Right atrium auricular region (tissue), 2 donors: ENCODE measurements around the gene TFPT. TPM values are rescaled to one million over a fixed set of nuclear protein-coding genes. Genes with fewer than 3 reads are reported as not detected.
"Not testable (repeated sequence)": the region's sequence is repeated elsewhere in the genome, so short reads cannot be mapped to it uniquely, and the experiment has no call there.

Experiments used
- DNase-seq: peaks from one replicate; pipeline ENCODE4 v3.0.0-alpha.2; 2019; ENCODE audit warnings: low spot score
- H3K27ac ChIP-seq, 2 donors: fragments of 200-600 bp; sonication (generic); 1 replicate in 1 of 2; 2 replicates in 1 of 2; pipeline ENCODE4 v1.5.1; 2016 to 2019
- H3K27me3 ChIP-seq, 2 donors: fragments of 200-600 bp; sonication (generic); one replicate each; pipeline versions ENCODE4 v1.5.1 to v1.6.0; 2017 to 2019
- H3K36me3 ChIP-seq: fragments of 200-600 bp; sonication (generic); one replicate; pipeline ENCODE4 v1.5.1; 2016
- H3K4me1 ChIP-seq, 2 donors: fragments of 200-600 bp; sonication (generic); one replicate each; pipeline versions ENCODE4 v1.5.1 to v1.6.0; 2017 to 2019
- H3K4me3 ChIP-seq, 2 donors: fragments of 200-600 bp; sonication (generic); 1 replicate in 1 of 2; 2 replicates in 1 of 2; pipeline ENCODE4 v1.5.1; 2017 to 2019; ENCODE audit warnings: mild to moderate bottlenecking in 1 of 2, moderate library complexity in 1 of 2
- H3K9me3 ChIP-seq, 2 donors: fragments of 200-600 bp; sonication (generic); one replicate each; pipeline ENCODE4 v1.5.1; 2019
- CTCF ChIP-seq, 2 donors: fragments of 200-600 bp; sonication (generic); IDR thresholded peaks; one replicate each; pipeline ENCODE4 v1.5.1; 2019; ENCODE audit warnings: antibody characterized with exemption in 2 of 2
- total RNA-seq, 2 donors: library from RNA; depleted of rRNA; stranded (reverse); fragments of >200 nt; gene quantifications; one replicate each; pipeline ENCODE4 v1.1.0, GENCODE V29; 2016

Gene TFPT
- total RNA-seq, 2 donors from 2014 or later = 10.2 to 19.6 TPM

- Histone ChIP-seq H3K4me1 (peaks cover 0 to 20% of the 10 kb centered on the region in 2 donors), H3K36me3 (peaks cover 5% of the 10 kb centered on the region), H3K9me3 (no peaks in the 10 kb centered on the region), H3K4me3 (no peak within 1 kb of the TSS), H3K27me3 (no peaks in the 10 kb centered on the region), H3K27ac (no peak within 1 kb of the TSS)
- TF ChIP-seq CTCF (IDR thresholded peaks at IDR 0.05) = no peak
- DNase-seq = no peak
Measured at GRCh38 chr19:54100561-54100960, 14.9 kb downstream of the TFPT start, which contains the start of gene OSCAR. TSS of gene OSCAR (minus strand) at chr19:54100803. CDS start at chr19:54100792, 11 bp downstream.

DNA sequence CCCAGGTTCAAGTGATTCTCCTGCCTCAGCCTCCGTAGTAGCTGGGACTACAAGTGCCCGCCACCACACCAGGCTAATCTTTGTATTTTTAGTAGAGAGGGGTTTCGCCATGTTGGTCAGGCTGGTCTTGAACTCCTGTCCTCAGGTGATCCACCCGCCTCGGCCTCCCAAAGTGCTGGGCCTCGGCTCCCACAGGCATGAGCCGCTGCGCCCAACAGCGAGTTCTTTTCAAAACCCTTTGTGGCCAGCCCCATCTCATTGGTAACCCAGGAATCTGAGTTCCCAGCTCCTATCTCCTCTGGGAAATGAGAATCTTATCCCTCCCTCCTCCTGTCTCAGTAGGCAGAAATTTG is 15.6 kb downstream of the TFPT start:
- H3K9me3 ChIP-seq, H3K27ac ChIP-seq, H3K27me3 ChIP-seq, H3K4me3 ChIP-seq, DNase-seq, H3K36me3 ChIP-seq: not testable (repeated sequence)
- H3K4me1 ChIP-seq = peaks cover 0 to 23% of the 10 kb centered on the region in 2 donors

- Histone ChIP-seq H3K27me3 (no peaks in the 10 kb centered on the region), H3K4me1 (peaks cover 0 to 23% of the 10 kb centered on the region in 2 donors), H3K36me3 (no peaks in the 10 kb centered on the region), H3K9me3 (no peaks in the 10 kb centered on the region), H3K27ac (no peak overlapping the region), H3K4me3 (no peak overlapping the region)
- TF ChIP-seq CTCF (IDR thresholded peaks at IDR 0.05) = no peak
- no peak for DNase-seq
Measured at GRCh38 chr19:54099190-54099902, 16.1 kb downstream of the TFPT start.

GRCh38 chr19:54096617-54097106 is 18.8 kb downstream of the TFPT start:
- H3K36me3 ChIP-seq = no peaks in the 10 kb centered on the region
- peak overlapping the region in 1 of 2 donors; percentile 25 for H3K4me3 ChIP-seq
- no peak for DNase-seq
- no peaks in the 10 kb centered on the region for H3K9me3 ChIP-seq
- H3K27me3 ChIP-seq = no peaks in the 10 kb centered on the region
- peaks cover 0 to 11% of the 10 kb centered on the region in 2 donors for H3K4me1 ChIP-seq
- peak overlapping the region in 1 of 2 donors; percentile 26 for H3K27ac ChIP-seq
- peak in 1 of 2 donors; percentile 25 for TF ChIP-seq CTCF (IDR thresholded peaks at IDR 0.05)

DNA sequence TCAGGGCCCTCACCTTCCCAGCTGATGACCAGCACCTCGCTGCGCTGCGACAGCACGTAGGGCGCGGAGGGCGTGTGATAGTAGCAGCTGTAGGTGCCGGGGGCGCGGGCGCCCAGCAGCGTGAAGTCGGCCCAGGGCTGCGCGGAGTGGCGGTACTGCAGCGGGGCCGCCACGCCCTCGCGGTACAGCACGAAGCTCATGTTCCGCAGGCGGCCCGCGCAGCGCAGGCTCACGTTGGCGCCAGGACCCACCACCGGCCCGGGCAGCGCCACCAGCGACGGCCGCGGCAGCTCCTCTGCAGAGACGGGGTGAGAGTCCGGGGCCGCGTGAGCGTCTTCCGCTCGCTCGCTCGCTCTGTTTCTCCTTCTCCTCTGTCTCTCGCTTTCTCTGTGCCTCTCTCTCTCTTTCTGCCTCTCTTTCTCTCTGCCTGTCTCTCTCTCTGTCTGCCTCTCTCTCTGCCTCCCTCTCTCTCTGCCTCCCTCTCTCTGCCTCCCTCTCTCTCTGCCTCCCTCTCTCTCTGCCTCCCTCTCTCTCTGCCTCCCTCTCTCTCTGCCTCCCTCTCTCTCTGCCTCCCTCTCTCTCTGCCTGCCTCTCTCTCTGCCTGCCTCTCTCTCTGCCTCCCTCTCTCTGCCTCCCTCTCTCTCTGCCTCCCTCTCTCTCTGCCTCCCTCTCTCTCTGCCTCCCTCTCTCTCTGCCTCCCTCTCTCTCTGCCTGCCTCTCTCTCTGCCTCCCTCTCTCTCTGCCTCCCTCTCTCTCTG is 19.4 kb downstream of the TFPT start:
- H3K27me3 ChIP-seq, H3K9me3 ChIP-seq, H3K27ac ChIP-seq, H3K36me3 ChIP-seq, DNase-seq: not testable (repeated sequence)
- peak in 1 of 2 donors; percentile 48 for TF ChIP-seq CTCF (IDR thresholded peaks at IDR 0.05)
- Histone ChIP-seq H3K4me1 (peaks cover 0 to 11% of the 10 kb centered on the region in 2 donors), H3K4me3 (peak overlapping the region in 1 of 2 donors; percentile 41)
